Measurements from ENCODE around the gene KIF14.
"Not testable (repeated sequence)": the region's sequence is repeated elsewhere in the genome, so short reads cannot be mapped to it uniquely, and the experiment has no call there.

The KIF14 gene

GRCh38 chr1:200535605-200536004 is 84.9 kb downstream of the KIF14 start:
- DNase-seq, result no peak

DNA sequence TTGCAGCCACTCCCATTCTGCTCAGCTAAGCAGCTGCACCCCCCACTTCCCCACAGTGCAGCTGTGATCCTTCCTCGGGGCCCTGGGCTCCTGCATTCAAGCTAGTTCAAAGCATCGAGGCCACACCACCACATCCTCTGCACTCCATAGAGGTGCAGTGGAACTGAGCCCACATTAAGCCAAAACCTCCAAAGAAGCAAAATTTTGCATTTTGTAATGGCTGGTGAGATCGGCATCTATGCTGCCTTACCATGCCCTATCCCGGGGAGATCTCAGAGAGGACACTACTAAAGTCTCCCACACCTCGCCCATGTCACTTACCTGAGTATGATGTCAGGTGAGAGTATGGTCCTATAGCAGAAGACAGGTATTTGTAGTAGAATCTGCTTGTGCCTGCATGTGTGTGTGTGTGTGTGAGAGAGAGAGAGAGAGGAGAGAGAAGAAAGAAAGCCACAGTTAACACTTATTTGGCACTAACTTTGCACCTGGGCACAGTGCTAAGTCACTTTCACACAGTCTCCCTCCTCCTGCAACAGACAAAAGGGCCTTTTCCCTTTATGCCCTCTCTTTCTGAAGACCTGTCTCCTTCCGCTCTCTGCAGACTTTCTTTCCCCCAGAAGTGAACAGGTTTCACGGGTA is 89.8 kb downstream of the KIF14 start:
- peak; percentile 12 to 17 for DNase-seq

DNA sequence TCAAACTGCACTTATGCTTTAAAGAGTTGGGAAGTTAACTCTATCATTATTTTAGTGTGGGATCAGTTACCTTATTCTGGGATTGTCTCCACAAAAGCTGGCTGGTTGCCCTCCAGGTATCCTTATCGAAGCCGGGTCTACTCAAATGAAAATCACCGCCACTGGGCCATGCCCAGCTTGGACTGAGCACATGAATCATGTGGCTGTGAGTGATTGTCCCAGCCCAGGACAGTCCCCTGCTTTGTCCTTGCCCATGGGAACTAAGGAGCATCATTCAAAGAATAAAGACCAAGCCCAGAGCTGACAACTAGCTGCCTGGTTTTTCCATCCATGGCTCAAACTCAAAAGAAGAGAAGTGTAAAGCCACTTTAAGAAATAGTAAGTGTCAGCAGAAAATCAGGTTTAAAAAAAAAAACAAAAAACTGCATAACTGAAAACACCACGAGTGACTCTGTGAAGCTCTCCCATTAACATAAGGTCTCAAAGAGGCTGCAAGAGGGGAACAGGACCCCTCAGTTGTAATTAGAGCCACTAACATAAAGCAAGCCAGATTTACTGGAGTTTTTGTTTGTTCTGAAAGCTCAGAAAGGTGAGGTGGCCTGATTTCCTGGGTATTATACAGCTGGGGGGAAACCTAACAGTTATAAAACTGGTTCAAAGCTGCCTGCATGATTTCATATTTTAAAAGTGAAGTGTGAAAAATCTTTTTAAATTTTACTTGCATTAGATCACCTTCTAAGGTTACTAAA is 91.5 kb downstream of the KIF14 start:
- no peak for DNase-seq

DNA sequence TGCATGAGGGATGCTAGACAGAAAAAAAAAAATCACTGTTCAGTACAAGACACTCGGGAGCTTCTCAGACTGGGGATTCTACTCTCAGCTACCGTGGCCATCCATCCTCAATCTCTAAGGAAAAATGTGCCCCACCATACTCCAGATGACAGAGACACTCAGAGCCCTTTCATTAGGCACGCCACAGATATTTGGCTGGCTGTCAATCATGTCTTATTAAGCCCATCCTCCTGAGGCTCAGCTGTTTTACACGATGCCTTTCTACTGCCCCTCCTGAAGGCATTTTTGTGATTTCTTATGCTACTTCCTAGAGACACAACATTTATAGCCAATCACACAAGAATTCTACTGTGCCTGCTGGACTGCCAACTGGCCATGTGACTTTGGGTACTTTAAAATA is 92.9 kb downstream of the KIF14 start:
- no peak for DNase-seq

DNA sequence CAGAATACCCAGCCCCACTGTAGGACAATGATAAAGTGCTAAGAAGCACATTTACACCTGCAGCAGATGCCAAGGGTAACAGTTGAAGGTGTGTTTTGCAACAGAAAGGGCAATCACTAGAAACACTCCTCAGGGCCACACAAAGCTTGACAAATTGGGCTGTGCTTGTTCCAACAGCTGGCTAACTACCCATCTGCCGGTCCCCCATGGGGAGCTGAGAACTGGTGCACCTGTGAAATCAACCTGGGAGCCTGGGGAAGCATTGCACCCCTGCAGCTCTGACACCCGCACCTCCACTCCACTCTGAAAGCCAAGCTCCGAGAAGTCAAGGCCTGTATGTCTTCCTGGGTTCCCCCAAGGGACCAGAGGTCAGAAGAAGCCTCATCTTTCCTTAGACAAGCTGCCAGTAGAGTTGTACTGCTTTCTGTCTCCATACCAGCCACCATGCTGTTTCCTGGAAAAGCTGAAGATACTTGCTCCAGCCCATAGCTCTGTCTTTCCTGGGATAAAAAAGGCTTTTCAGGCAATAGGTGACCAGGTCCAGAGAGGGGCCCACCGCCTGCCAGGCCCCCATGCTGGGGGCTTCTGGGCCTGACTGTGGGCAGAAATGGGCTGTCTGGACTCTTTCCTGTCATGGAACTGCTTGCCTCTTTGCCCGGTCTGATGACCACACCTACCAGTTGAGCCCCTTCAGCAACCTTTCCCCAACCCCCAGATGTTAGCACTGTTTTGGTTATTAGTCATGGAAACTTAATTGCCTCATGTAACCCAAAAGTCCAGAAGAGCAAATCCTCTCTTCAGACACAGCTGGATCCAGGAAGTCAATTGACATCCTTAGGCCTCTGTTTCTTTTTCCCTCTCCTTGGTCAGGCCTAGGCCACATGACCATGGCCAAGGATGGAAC is 93.6 kb downstream of the KIF14 start:
- DNase-seq, result no peak

- DNase-seq, result no peak
Observed at GRCh38 chr1:200525090-200525987, 95.2 kb downstream of the KIF14 start.

GRCh38 chr1:200524551-200524950 is 96.0 kb downstream of the KIF14 start:
- DNase-seq, result not testable (repeated sequence)

GRCh38 chr1:200524092-200524491 is 96.5 kb downstream of the KIF14 start:
- no peak for DNase-seq

GRCh38 chr1:200520735-200521134 is 99.8 kb downstream of the KIF14 start:
- DNase-seq, result no peak

- DNase-seq, result no peak
Observed at GRCh38 chr1:200518524-200518923, 102.0 kb downstream of the KIF14 start.

- DNase-seq, result no peak
Observed at GRCh38 chr1:200512191-200512590, 108.4 kb downstream of the KIF14 start.

DNA sequence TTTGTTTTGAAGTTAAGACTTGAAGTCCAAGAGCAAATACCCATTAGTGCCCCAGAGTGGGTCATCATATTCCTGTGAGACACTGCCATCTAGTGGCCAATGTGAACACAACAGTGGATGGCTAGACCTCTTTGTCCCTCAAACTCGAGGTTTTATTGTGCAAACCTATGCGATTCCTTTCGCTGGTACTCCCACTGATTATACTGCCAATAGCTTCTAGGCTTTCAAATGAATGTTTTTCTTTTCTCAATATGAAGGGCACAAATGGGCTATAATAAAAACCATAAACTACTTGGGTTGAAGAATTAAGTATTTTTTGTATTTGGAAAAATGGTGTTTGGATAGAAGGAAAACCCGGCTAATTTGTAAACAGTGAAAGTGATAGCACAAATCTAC is 110.3 kb downstream of the KIF14 start:
- DNase-seq, result peak; percentile 54 to 63

GRCh38 chr1:200506471-200506870 is 114.1 kb downstream of the KIF14 start:
- no peak for DNase-seq

DNA sequence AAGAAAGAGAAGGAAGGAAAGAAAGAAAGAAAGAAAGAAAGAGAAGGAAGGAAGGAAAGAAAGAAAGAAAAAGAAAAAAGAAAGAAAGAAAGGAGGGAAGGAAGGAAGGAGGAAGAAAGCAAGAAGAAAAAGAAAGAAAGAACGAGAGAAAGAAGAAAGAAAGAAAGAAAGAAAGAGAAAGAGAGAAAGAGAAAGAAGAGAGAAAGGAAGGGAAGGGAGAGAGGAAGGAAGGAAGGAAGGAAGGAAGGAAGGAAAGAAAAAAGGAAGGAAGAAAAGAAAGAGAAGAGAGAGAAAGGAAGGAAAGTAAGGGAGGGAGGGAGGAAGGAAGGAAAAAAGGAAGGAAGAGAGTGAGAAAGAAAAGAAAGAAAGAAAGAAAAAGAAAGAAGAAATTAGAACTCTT is 115.3 kb downstream of the KIF14 start:
- DNase-seq, result no peak
